Measurements from ENCODE around the gene ZBTB11. TPM values are rescaled to one million over a fixed set of nuclear protein-coding genes. Genes with fewer than 3 reads are reported as not detected.

The ZBTB11 gene
- total and polyA plus RNA-seq, 9 of the 15 experiments (the other 6 are each of a cell fraction or from before 2014, with no cell fraction given) = 6.2 to 31.9 (median 21.4) TPM

- TF ChIP-seq RFX5 (IDR thresholded peaks at IDR 0.05; ENCODE audit: low read depth, low read length) = no peak
- TF ChIP-seq ZBTB1 (CRISPR knock-in tag; IDR thresholded peaks at IDR 0.05; ENCODE audit: borderline replicate concordance, low read depth) = no peak
Observed at GRCh38 chr3:101702726-101703125, 25.8 kb upstream of the ZBTB11 start (continued).

- in situ Hi-C loops (cut with MboI) = no loop called here
- Histone ChIP-seq H3K4me1 (replicated peaks in 1 of 2; ENCODE audit: control insufficient read depth in 2 of 2, insufficient read depth in 2 of 2, low read length in 2 of 2) (no peaks in the 10 kb centered on the region; a peak in 1 of 5 replicates), H3K27me3 (ENCODE audit: control insufficient read depth in 2 of 2, insufficient read depth in 2 of 2, low read length in 2 of 2) (no peaks in the 10 kb centered on the region), H3K9ac (ENCODE audit: insufficient read depth in 1 of 2, low read depth in 2 of 2, low read length in 2 of 2) (no peak overlapping the region), H3K4me3 (no peak overlapping the region), H3K9me1 (ENCODE audit: control insufficient read depth, insufficient read depth, low read length) (no peaks in the 10 kb centered on the region), H3K36me3 (ENCODE audit: control insufficient read depth, insufficient read depth, low read length) (no peaks in the 10 kb centered on the region), H3K4me2 (ENCODE audit: insufficient read depth, low read length) (no peak overlapping the region), H3K79me2 (ENCODE audit: control insufficient read depth, insufficient read depth, low read length) (no peaks in the 10 kb centered on the region), H4K20me1 (replicated peaks; ENCODE audit: control insufficient read depth, insufficient read depth, low read length) (no peaks in the 10 kb centered on the region), H3K9me3 (replicated peaks; ENCODE audit: control insufficient read depth, insufficient read depth, low read depth, low read length) (no peaks in the 10 kb centered on the region), H3K27ac (ENCODE audit: extremely low read depth, low read depth, low read length) (no peak overlapping the region), H2AFZ (ENCODE audit: low read depth, low read length) (no peak overlapping the region)
- BruUV-seq (replicated peaks) = no TSS peak
- CTCF ChIA-PET (ENCODE audit: low intra/inter-chr PET ratio) = no interaction called here
- POLR2A ChIA-PET = interaction anchor here (0.9 kb wide), 1 partner anchor 12 kb away, joined by 3 read pairs; no protein-coding TSS in a partner anchor
- FAIRE-seq (no peak), ATAC-seq (peak; percentile 33; the same call in 2 of the 3 replicates), DNase-seq (ENCODE audit: extremely low read depth in 1 of 4, low spot score in 3 of 4) (no peak)
- intact Hi-C loops (cut with micrococcal nuclease) = no loop called here
- 47% methylated on average over 7 of the region's 7 CpGs for WGBS (ENCODE audit: insufficient coverage, low coverage, missing lambda C conversion rate)
- TF ChIP-seq JUNB (CRISPR knock-in tag; conservative IDR thresholded peaks at IDR 0.05) (no peak), DIDO1 (tag; IDR thresholded peaks at IDR 0.05; ENCODE audit: low read depth) (no peak), NONO (IDR thresholded peaks at IDR 0.05; ENCODE audit: low read depth in 2 of 2, low read length in 1 of 2) (no peak), GTF3C2 (IDR thresholded peaks at IDR 0.05; ENCODE audit: borderline replicate concordance, extremely low read depth, insufficient read length) (no peak), OTX1 (CRISPR knock-in tag; IDR thresholded peaks at IDR 0.05) (no peak), NR4A1 (CRISPR knock-in tag; IDR thresholded peaks at IDR 0.05) (no peak), NR4A1 (tag; IDR thresholded peaks at IDR 0.05) (no peak), MYBL2 (IDR thresholded peaks at IDR 0.05; ENCODE audit: low read depth) (no peak), MYBL2 (CRISPR knock-in tag; IDR thresholded peaks at IDR 0.05; ENCODE audit: borderline replicate concordance) (no peak), SRF (CRISPR knock-in tag; IDR thresholded peaks at IDR 0.05) (no peak), SETDB1 (IDR thresholded peaks at IDR 0.05; ENCODE audit: low read length) (no peak)
Observed at GRCh38 chr3:101701696-101702634, 25.0 kb upstream of the ZBTB11 start.

All from K562 (cell line).